Stimulated activated naive CD4-positive, alpha-beta T cell treated with Interleukin-2 at 50 U/mL for 16 hours (primary cell): ENCODE results near the gene ZSWIM8.

Source experiments
- DNase-seq: peaks from one replicate; lab custom pipeline; 2025; lab: John Stamatoyannopoulos, UW

ZSWIM8 gene

DNA sequence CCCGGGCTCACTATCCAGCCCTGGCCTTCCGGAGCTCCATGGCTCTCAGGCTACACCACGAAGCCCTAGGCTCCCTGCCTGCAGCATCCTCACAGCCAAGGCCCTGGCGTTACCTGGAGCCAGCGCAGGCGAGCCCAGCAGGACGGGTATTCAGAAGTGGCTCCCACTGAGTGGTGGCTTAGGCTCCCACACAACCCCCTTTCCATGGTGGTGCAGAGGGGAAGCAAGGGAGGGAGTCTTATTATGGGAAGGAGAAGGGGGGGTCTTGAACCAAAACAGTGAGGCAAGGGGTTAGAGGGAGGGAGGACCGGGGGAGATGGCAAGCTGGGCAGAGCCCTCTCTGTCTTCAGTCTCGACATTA lies 55.6 kb downstream of the ZSWIM8 start:
- DNase-seq, result no peak

DNA sequence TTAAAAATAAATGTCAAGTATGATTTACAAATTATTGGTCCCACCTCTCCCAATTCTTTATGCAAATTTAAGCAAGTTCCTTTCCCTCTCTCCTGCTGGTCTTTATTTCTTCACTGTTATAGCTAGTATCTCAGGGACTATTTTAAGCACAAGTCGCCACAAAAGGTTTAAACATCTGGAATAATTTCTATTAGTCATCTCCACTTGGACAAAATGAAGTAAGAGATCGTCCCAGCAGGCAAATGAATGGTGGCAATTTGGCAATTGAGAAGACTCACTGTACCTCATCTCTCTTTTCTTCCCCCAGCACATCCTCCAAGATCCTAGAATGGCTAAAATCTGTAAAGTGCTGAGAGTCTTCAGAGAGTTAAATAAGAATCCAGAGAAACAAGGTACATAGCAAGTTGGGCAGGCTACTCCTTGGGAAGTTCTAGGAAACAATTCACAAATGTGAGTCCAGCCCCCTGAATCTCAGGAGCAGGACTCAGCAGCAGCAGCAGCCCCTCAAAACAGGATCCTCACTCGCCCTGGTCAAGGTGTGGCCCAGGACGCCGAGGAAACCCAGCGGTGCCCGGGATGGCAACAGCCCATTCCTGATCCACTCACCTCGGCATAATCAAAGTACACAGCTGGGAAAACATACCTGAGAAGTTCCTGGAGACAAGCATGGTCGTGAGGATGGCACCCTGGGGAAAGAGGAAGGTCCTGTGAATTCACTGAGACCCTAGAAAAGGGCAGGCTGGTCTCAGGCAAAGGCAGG lies 56.3 kb downstream of the ZSWIM8 start:
- no peak for DNase-seq

DNA sequence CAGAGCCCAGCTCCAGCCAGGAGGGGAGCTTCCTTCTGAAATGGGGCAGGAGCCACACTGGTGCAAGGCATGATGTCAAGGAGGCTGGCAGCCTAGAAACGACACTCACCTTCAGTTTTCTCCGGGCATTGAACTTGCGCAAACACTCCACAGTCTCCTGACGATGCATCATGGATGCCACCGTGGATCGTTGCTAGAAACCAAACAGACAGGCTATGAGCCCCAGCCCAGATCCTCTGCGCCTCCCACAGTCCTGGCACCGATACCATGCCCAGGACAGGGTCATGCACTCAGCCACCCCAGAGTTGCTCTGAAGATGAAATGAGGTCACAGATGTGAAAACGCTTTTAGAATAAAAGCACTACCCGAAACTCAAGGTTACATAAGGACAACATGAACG lies 56.9 kb downstream of the ZSWIM8 start:
- DNase-seq, result no peak

DNA sequence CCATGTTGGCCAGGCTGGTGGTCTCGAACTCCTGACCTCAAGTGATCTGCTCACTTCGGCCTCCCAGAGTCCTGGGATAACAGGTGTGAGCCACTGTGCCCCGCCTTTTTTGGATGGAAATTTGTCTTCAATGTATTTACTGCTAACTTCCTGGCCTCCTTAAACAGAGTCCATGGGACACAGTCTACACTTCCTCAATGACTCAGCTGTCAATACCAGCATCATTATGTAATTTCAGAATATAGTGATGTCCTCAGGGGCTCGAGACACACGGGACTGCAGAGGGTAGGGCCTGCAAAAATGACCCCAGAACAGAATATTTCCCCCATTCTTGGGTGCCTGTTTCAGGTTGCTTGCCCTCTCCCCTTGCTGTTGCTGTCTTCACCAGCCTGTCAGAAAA lies 57.9 kb downstream of the ZSWIM8 start:
- DNase-seq, result no peak

DNA sequence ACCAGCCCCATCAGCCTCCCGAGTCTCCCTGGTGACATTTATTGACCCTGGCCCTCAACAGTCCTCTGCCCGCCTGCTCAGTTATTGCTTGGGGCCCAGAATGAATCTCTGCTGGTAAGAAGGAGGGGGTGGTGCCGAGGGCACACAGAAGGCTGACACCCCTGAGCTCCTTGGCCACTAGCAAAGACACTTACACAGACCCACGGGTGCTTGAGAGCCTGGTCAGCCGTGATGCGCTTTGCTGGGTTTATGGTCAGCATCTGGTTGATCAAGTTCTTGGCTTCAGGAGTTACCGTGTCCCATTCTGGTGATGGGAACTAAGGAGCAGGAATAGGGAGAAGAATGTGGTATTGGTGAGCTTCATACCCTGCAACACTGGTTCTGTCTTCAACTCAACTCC lies 61.6 kb downstream of the ZSWIM8 start:
- no peak for DNase-seq

- peak; percentile 84 for DNase-seq
Observed at GRCh38 chr10:73848821-73849489, 63.5 kb downstream of the ZSWIM8 start.

DNA sequence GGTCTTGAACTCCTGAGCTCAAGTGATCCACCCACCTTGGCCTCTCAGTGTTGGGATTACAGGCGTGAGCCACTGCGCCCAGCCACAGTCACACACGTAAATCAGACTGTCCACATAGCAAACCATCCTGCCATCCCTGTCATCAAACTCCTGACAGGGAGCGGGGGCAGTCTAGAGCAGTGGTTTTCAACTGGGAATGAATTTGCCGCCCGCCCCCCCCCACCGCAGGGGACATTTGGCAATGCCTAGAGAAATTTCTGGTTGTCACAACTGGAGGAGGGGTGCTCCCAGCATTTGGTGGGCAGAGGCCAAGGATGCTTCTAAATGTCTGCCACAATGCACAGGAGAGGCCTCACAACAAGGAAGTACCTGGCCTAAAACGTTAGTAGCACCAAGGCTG lies 64.8 kb downstream of the ZSWIM8 start:
- no peak for DNase-seq

DNA sequence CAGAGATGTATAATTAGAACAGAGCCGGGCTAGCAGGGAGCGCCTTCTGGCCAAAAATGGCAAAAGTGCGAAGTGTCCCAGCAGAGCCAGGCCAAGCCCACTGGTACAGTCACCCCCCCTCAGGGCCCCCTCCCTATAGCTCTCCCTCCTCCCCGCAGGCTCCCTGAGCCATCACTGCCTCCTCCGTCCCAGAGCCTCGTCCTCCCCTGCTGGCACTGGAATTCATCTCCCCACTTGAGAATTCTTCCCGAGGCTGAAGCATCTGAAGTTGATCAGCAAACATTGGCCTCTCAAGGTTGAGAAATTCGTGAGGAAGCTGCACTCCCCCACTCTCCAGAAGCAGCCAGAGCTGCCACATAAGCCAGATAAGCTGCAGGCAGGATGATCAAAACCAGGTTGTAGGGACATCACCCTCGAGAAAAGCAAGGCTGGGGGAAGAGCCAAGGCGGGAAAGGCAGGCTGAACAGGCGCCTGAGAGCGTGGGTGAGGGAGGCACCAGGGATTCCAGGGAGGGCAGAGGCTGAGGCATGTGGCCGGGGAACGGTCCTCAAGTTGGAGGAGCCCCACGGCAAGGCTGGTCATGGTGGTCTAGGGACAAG lies 65.6 kb downstream of the ZSWIM8 start:
- no peak for DNase-seq
